GM12872 (cell line): ENCODE data around the gene PSMB3.

Experiments used
- TF ChIP-seq, protein P1 (sequence below): IDR thresholded peaks from 3 replicates; pipeline ENCODE4 v1.5.1; 2011; ENCODE audit warnings: low read depth, mild to moderate bottlenecking, low read length, moderate library complexity; ENCODE audit not compliant: insufficient read depth

The PSMB3 gene

DNA sequence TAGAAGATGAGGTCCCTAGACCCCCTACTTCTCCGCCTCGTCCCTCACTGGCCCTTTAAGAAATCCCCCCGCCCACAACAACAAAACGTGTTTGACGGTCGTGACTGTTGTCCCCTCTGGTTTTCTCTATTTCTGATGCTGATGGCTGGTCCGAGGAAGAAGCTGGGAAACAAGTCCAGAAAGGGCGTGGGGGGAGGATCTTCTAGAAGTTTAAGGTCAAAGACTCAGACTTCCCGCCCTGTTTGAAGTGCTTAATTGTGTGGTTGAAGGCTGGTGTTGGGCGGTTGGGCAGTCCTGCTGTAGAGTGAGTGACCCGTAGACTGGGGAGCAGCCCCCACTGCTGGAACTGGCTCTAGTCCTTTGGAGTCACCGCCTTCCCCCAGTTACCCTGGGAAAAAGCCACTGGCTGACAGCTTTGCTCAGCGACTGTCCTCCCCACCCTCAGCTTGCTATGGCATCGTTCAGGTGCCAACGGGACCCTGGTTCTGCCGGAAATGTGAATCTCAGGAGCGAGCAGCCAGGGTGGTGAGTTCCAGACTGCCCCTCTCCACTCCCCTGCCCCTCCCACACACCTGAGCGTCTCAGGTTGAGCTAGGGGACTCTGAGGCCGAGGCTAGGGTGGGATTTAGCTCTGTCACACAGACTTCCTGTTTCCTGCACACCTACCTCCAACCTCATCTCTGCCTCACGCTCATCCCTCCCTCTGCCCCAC, 45.9 kb upstream of the PSMB3 start:
- TF ChIP-seq, protein P1, sequence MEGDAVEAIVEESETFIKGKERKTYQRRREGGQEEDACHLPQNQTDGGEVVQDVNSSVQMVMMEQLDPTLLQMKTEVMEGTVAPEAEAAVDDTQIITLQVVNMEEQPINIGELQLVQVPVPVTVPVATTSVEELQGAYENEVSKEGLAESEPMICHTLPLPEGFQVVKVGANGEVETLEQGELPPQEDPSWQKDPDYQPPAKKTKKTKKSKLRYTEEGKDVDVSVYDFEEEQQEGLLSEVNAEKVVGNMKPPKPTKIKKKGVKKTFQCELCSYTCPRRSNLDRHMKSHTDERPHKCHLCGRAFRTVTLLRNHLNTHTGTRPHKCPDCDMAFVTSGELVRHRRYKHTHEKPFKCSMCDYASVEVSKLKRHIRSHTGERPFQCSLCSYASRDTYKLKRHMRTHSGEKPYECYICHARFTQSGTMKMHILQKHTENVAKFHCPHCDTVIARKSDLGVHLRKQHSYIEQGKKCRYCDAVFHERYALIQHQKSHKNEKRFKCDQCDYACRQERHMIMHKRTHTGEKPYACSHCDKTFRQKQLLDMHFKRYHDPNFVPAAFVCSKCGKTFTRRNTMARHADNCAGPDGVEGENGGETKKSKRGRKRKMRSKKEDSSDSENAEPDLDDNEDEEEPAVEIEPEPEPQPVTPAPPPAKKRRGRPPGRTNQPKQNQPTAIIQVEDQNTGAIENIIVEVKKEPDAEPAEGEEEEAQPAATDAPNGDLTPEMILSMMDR: no peak

GRCh38 chr17:38707678-38708351, 44.7 kb upstream of the PSMB3 start:
- TF ChIP-seq, protein P1: no peak

GRCh38 chr17:38709104-38709820, 43.3 kb upstream of the PSMB3 start:
- TF ChIP-seq, protein P1: no peak

DNA sequence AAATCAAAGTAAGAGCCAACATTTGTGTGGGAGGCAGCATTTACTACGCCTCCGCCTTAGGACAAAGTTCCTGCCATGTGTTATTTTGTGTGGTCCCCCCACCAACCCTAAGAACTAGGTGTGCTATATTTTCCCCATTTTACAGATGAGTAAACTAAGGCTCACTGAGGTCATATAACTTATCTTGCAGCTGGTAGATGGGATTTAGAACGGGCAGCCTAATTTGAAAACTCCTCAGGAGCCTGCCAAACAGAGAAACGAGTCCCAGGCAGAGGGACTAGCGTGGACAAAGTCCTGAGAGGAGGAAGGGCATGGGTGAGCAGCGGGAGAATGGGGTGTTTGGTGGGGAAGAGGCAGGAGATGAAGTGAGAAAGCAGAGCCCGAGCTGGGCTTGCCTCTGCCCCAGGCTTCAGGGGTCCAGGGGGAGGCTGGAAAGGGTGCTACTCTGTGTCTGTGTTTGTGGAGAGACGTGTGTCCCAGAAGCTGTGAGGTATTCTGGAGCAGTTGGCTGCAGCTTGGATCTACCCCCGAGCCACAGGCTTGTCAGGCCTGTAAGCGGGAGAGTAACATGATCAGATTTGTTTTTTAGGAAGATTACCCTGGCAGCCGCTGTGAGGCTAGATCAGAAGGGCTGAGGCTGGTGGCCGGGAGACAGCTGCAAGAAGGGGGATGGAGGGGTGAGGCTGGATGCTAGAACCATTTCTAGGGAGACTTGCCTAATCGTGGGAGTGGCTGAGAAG, 42.5 kb upstream of the PSMB3 start:
- TF ChIP-seq, protein P1: no peak

GRCh38 chr17:38710604-38710962, 42.0 kb upstream of the PSMB3 start:
- TF ChIP-seq, protein P1: no peak

GRCh38 chr17:38710985-38711384, 41.6 kb upstream of the PSMB3 start:
- TF ChIP-seq, protein P1: no peak
